AG04449 (cell line): ENCODE data around the gene LCTL.

Source experiments
- CTCF ChIA-PET: fragments of 350-600 bp; formaldehyde crosslinking; extraction: SDS; loops from one replicate; lab custom pipeline; 2021; ENCODE audit warnings: antibody characterized with exemption; lab: Yijun Ruan, JAX
- POLR2A ChIA-PET: fragments of 400-600, 350-600 bp; formaldehyde crosslinking; extraction: SDS; loops from one replicate; lab custom pipeline; 2020; ENCODE audit warnings: antibody characterized with exemption, inconsistent platforms; lab: Yijun Ruan, JAX
- DNase-seq: peaks from one replicate; pipeline ENCODE4 v3.0.0-alpha.2; 2010; ENCODE audit warnings: low read depth, low spot score
- H3K4me3 ChIP-seq: 2 replicates; pipeline ENCODE4 v1.5.1; 2011; ENCODE audit warnings: low read depth, mild to moderate bottlenecking, control low read depth, low read length
- TF ChIP-seq, protein P1 (sequence below): IDR thresholded peaks from one replicate; pipeline ENCODE4 v1.5.1; 2011; ENCODE audit warnings: mild to moderate bottlenecking, moderate library complexity, low read length, control low read depth, inconsistent platforms; ENCODE audit not compliant: insufficient read depth; ENCODE audit errors: missing control alignments

The LCTL gene

DNA sequence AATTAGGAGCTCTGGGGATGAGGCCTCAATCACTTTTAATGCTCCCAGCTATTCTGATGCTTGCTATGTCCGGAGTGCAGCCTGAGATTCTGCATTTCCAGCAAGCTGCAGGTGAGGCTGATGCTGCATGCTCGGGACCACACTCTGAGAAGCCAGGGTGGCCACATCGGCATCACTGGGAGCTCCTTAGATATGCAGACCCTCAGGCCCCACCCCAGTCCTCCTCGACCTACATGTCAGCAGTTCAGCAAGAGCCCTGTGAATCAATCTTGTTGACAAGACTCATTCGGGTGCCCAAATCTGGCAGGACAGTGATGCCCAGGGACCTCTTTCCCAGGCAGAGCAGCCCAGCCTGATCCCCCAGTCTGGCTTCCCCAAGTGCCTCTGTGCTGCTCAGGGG is 44.1 kb upstream of the LCTL start:
- TF ChIP-seq, protein P1, sequence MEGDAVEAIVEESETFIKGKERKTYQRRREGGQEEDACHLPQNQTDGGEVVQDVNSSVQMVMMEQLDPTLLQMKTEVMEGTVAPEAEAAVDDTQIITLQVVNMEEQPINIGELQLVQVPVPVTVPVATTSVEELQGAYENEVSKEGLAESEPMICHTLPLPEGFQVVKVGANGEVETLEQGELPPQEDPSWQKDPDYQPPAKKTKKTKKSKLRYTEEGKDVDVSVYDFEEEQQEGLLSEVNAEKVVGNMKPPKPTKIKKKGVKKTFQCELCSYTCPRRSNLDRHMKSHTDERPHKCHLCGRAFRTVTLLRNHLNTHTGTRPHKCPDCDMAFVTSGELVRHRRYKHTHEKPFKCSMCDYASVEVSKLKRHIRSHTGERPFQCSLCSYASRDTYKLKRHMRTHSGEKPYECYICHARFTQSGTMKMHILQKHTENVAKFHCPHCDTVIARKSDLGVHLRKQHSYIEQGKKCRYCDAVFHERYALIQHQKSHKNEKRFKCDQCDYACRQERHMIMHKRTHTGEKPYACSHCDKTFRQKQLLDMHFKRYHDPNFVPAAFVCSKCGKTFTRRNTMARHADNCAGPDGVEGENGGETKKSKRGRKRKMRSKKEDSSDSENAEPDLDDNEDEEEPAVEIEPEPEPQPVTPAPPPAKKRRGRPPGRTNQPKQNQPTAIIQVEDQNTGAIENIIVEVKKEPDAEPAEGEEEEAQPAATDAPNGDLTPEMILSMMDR, result no peak
- CTCF ChIA-PET, result interaction anchor here (0.7 to 10.5 kb wide), 7 partner anchors 7 to 254 kb away, joined by 3 to 175 read pairs (median 3); no protein-coding TSS in a partner anchor
- no peak overlapping the region for H3K4me3 ChIP-seq
- DNase-seq, result no peak
- POLR2A ChIA-PET, result no interaction called here

DNA sequence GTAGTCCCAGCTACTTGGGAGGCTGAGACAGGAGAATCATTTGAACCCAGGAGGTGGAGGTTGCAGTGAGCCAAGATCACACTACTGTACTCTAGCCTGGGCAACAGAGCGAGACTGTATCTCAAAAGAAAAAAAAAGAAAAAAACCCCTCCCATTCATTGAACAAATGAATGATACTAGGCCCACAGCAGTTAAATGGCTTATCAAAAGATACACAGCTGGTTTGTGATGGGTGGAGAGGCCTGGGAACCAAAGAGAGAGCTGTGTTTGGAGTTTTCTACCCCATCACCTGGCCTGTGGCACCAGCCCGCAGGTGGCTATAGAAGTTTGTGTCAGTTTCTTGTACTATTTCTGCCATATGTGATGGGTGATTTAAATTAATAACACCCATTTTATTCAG is 43.1 kb upstream of the LCTL start:
- no peak for DNase-seq
- TF ChIP-seq, protein P1, result no peak
- ChIA-PET CTCF (interaction anchor here (0.7 to 10.5 kb wide), 5 partner anchors 8 to 243 kb away, joined by 3 to 175 read pairs (median 3); no protein-coding TSS in a partner anchor), POLR2A (no interaction called here)
- no peak overlapping the region for H3K4me3 ChIP-seq

DNA sequence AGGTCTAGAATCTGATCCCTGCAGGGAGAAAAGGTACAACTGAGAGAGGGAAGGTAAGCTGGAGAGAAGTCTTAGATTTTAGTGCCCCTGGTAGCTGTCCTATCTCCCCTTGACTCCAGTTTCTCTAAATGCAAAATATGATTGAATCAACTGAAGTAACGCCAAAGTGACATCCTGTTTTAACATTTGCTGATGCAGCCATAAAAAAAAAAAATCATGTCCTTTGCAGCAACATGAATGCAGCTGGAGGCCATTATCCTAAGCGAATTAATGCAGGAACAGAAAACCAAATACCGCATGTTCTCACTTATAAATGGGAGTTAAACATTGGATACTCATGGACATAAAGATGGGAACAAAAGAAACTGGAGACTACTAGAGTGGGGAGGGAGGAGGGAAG is 42.4 kb upstream of the LCTL start:
- ChIA-PET CTCF (interaction anchor here (1.4 to 10.5 kb wide), 4 partner anchors 9 to 250 kb away, joined by 3 to 175 read pairs (median 66); no protein-coding TSS in a partner anchor), POLR2A (no interaction called here)
- TF ChIP-seq, protein P1, result no peak
- no peak for DNase-seq
- no peak overlapping the region for H3K4me3 ChIP-seq

DNA sequence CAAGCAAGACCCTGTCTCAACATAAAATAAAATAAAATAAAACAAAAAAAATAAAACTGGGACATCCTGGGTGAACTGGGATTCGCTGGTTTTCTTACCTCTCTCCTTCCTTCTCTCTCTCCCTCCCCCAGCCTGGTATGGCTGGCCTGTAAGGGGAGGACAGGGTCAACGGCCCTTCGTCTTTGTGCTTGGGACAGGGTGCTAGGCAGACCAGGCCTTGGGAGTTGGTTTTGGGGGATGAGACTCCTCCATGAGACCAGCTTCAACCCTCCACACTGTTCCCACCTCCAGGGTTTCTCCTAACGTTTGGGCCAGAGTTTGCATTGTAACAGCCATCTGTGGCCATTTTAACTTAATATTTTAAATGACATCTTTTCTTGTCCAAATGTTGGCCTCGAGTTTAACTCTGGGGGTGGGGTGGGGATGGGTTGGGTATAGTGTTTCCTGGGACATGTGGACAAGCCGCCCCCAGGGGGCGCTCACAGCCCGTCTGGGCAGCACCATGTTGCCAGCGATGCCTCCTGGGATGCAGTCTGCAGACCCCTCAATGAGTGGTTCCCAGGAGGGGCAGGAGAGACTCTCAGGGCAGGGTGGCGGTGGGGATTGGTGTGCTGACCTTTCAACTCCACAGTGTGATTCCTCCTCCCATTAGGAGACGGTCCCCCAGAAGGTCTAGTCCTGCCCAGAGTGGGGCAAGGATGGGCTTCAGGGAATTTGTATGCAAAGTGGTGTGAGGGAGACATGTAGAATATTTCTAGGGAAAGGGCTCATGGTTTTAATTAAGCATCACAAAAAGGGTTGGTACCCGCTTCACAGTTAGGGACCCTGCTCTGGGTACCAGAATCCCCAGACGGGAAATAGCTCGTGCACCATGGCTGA is 37.7 kb upstream of the LCTL start:
- DNase-seq, result no peak
- POLR2A ChIA-PET, result no interaction called here
- no peak overlapping the region for H3K4me3 ChIP-seq
- CTCF ChIA-PET, result interaction anchor here (0.6 to 10.5 kb wide), 32 partner anchors 8 to 300 kb away, joined by 3 to 175 read pairs (median 4); partner anchors contain the start of gene LCTL
- TF ChIP-seq, protein P1, result peak; percentile 80

DNA sequence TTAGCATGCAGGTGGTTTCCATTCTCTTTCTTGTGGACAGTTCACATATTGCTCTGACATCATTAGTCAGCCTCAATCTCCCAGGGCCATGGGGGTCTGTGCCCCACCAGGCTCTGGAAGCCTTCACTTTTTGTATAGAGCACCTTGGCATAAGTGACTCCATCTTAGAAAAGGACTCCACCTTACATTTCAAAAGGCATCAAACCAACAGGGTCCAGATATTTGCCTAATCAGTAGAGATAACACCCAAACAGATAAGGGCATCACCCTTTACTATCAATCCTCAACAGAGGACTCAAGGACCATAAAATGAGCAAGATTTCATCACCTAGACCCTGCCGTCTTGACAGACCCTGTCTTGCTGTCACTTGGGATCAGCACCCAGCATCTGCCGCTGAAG is 35.7 kb upstream of the LCTL start:
- POLR2A ChIA-PET, result no interaction called here
- no peak for DNase-seq
- no peak overlapping the region for H3K4me3 ChIP-seq
- TF ChIP-seq, protein P1, result no peak
- CTCF ChIA-PET, result interaction anchor here (4.5 to 10.5 kb wide), 3 partner anchors 15 to 250 kb away, joined by 32 to 175 read pairs (median 125); no protein-coding TSS in a partner anchor

DNA sequence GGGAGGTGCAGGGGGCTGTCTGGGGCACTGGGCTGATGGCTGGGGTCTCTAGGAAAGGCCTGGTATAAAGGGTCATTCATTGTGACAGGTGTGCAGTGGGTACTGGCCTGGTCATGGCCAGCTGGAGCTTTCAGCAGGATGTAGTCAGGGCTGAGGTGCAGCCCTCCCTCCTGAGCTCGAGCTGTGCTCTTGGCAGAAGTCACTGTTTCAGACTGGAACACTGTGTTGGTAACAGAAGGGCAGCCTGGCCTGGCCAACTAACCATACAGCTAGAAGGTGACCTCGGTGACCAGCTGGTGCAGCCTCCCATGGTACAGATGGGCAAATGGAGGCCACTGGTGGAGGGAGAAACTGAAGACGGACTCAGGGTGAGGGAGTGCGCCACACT is 34.4 kb upstream of the LCTL start:
- CTCF ChIA-PET, result interaction anchor here (0.8 to 2.5 kb wide), 8 partner anchors 13 to 251 kb away, joined by 3 to 15 read pairs (median 4); partner anchors contain the start of gene LCTL
- H3K4me3 ChIP-seq, result no peak overlapping the region
- POLR2A ChIA-PET, result no interaction called here
- no peak for DNase-seq
- TF ChIP-seq, protein P1, result no peak
